HL-60 (cell line): Measurements from ENCODE around the gene AFAP1.

ENCODE experiments used
- DNase-seq, 2 experiments: peaks; one replicate each; pipeline ENCODE4 v3.0.0-alpha.2; 2010 to 2020; ENCODE audit warnings: low read depth in 1 of 2, low spot score in 1 of 2
- H3K27ac ChIP-seq: fragments of 250-450 bp; sonication (Bioruptor Pico); replicated peaks from 2 replicates; pipeline ENCODE4 v1.5.1; 2020; ENCODE audit warnings: mild to moderate bottlenecking, moderate library complexity
- H3K27me3 ChIP-seq: fragments of 250-450 bp; sonication (Bioruptor Pico); 2 replicates; pipeline ENCODE4 v1.5.1; 2021; ENCODE audit warnings: mild to moderate bottlenecking, moderate library complexity; ENCODE audit not compliant: insufficient read depth, poor library complexity, severe bottlenecking
- H3K4me3 ChIP-seq: replicated peaks from 2 replicates; pipeline ENCODE4 v1.5.1; 2011; ENCODE audit warnings: mild to moderate bottlenecking, control low read depth, low read length; ENCODE audit not compliant: insufficient read depth
- GABPA ChIP-seq: IDR thresholded peaks from 2 replicates; pipeline ENCODE4 v1.6.1; 2012; ENCODE audit warnings: low read depth
- POLR2AphosphoS5 ChIP-seq: IDR thresholded peaks from 2 replicates; pipeline ENCODE4 v1.6.1; 2012; ENCODE audit warnings: low read depth
- REST ChIP-seq: IDR thresholded peaks from 2 replicates; pipeline ENCODE4 v1.6.1; 2012; ENCODE audit warnings: low read depth; ENCODE audit not compliant: insufficient replicate concordance
- SPI1 ChIP-seq: IDR thresholded peaks from 2 replicates; pipeline ENCODE4 v1.6.1; 2012; ENCODE audit warnings: low read depth, mild to moderate bottlenecking, borderline replicate concordance
- TF ChIP-seq, protein P1 (sequence below): IDR thresholded peaks from one replicate; pipeline ENCODE4 v1.5.1; 2011; ENCODE audit warnings: low read length, control low read depth, inconsistent platforms; ENCODE audit not compliant: insufficient read depth

AFAP1 gene

DNA sequence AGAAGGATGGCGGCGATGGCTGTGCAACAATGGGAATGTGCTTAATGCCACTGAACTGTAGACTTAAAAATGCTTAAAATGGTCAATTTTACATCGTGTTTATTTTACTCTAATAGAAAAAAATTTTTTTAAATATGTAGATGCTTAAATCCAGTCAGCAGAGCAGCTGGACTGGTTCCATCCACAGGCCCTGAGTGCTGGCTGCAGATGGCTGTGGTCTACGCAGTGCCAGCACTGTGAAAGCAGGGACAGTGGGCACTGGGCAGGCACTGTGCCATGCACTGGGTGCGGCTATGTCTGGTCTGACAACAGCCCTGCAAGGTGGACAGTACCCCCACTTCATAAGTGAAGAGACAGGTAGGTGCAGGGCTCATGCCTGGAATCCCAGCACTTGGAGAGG is 175.2 kb downstream of the AFAP1 start:
- Histone ChIP-seq H3K27me3 (peaks cover 8% of the 10 kb centered on the region), H3K27ac (no peak overlapping the region), H3K4me3 (no peak overlapping the region)
- TF ChIP-seq SPI1 = no peak
- TF ChIP-seq REST = no peak
- TF ChIP-seq GABPA = no peak
- TF ChIP-seq POLR2AphosphoS5 = no peak
- TF ChIP-seq, protein P1, sequence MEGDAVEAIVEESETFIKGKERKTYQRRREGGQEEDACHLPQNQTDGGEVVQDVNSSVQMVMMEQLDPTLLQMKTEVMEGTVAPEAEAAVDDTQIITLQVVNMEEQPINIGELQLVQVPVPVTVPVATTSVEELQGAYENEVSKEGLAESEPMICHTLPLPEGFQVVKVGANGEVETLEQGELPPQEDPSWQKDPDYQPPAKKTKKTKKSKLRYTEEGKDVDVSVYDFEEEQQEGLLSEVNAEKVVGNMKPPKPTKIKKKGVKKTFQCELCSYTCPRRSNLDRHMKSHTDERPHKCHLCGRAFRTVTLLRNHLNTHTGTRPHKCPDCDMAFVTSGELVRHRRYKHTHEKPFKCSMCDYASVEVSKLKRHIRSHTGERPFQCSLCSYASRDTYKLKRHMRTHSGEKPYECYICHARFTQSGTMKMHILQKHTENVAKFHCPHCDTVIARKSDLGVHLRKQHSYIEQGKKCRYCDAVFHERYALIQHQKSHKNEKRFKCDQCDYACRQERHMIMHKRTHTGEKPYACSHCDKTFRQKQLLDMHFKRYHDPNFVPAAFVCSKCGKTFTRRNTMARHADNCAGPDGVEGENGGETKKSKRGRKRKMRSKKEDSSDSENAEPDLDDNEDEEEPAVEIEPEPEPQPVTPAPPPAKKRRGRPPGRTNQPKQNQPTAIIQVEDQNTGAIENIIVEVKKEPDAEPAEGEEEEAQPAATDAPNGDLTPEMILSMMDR = no peak
- no peak for DNase-seq

- H3K27ac ChIP-seq = no peak overlapping the region
- H3K4me3 ChIP-seq = no peak overlapping the region
- H3K27me3 ChIP-seq = peaks cover 8% of the 10 kb centered on the region
- no peak for DNase-seq
- no peak for TF ChIP-seq GABPA
- TF ChIP-seq, protein P1 = no peak
- TF ChIP-seq SPI1 = no peak
- no peak for TF ChIP-seq POLR2AphosphoS5
- TF ChIP-seq REST = no peak
Observed at GRCh38 chr4:7763788-7764187, 175.9 kb downstream of the AFAP1 start.

DNA sequence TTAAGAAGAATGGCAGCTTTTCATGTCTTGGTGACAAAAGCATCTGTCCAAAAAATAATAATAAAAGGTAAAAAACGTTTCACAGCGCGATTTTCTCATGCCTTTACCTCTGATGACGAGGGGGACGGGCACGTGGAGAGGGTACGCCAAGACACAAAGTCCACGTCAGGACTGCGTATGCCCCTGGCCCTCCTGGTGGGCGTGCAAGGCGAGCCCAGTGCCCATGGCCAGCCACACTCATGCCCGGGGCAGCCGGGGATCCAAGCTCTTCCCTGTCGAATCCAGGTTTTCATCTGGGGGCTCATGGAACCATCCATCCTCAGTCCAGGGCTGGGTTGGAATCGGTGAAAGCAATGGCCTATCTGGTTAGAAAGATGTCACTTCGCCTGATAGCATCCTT is 176.6 kb downstream of the AFAP1 start:
- Histone ChIP-seq H3K4me3 (no peak overlapping the region), H3K27me3 (peaks cover 8% of the 10 kb centered on the region), H3K27ac (no peak overlapping the region)
- DNase-seq = no peak
- no peak for TF ChIP-seq SPI1
- no peak for TF ChIP-seq GABPA
- TF ChIP-seq POLR2AphosphoS5 = no peak
- TF ChIP-seq REST = no peak
- TF ChIP-seq, protein P1 = no peak
